ENCODE results near the gene FAAP100. TPM values are rescaled to one million over a fixed set of nuclear protein-coding genes. Genes with fewer than 3 reads are reported as not detected.

FAAP100 gene
- total RNA-seq, 2 donors from 2014 or later, result 27.8 to 50.4 TPM

GRCh38 chr17:81512562-81513371 lies 39.4 kb downstream of the FAAP100 start, which contains the start of gene ACTG1:
ACTG1 (minus strand) TSS chr17:81512799; CDS start chr17:81512354, 445 bp downstream.
- Histone ChIP-seq H3K4me3 (peak within 1 kb of the TSS; percentile 90 to 99), H3K9me3 (no peaks in the 10 kb centered on the region), H3K27me3 (no peaks in the 10 kb centered on the region), H3K27ac (peak within 1 kb of the TSS; percentile 99 to 100 (median 99)), H3K4me1 (peaks cover 52% of the 10 kb centered on the region), H3K36me3 (replicated peaks in 1 of 2; ENCODE audit: insufficient read depth in 1 of 2, low read depth in 2 of 2) (peaks cover 0 to 9% of the 10 kb centered on the region in 2 donors)
- peak; percentile 79 for ATAC-seq
- intact Hi-C loops (cut with DNase I), result no loop called here
- peak; percentile 94 to 97 (median 96) for DNase-seq
- 1% methylated on average over 69 of the region's 111 CpGs; no CpG with 5 or more reads in 1 of the 2 donors for WGBS, 2 donors
- TF ChIP-seq POLR2A (IDR thresholded peaks at IDR 0.05), result peak; percentile 99
- TF ChIP-seq CTCF (IDR thresholded peaks at IDR 0.05), result no peak

- Histone ChIP-seq H3K4me3 (peak overlapping the region; percentile 90 to 99), H3K27me3 (no peaks in the 10 kb centered on the region), H3K36me3 (replicated peaks in 1 of 2; ENCODE audit: insufficient read depth in 1 of 2, low read depth in 2 of 2) (peaks cover 0 to 9% of the 10 kb centered on the region in 2 donors), H3K27ac (peak overlapping the region; percentile 99 to 100 (median 99)), H3K4me1 (peaks cover 48% of the 10 kb centered on the region), H3K9me3 (no peaks in the 10 kb centered on the region)
- WGBS, 2 donors, result 0 to 1% methylated on average over 8 to 62 of the region's 62 CpGs
- DNase-seq (peak in 1 of 4 donors; percentile 24), ATAC-seq (peak; percentile 1)
- intact Hi-C loops (cut with DNase I), result no loop called here
- no peak for TF ChIP-seq CTCF (IDR thresholded peaks at IDR 0.05)
- TF ChIP-seq POLR2A (IDR thresholded peaks at IDR 0.05), result no peak
These were observed 40.2 kb downstream of the FAAP100 start for GRCh38 chr17:81511804-81512561.

- ATAC-seq, result no peak
- intact Hi-C loops (cut with DNase I), result no loop called here
- peak overlapping the region; percentile 99 to 100 (median 99) for H3K27ac ChIP-seq
These were observed 40.7 kb downstream of the FAAP100 start for GRCh38 chr17:81511554-81511803.

GRCh38 chr17:81510785-81511553 lies 41.2 kb downstream of the FAAP100 start:
- Histone ChIP-seq H3K27me3 (no peaks in the 10 kb centered on the region), H3K27ac (peak overlapping the region; percentile 13 to 100 (median 99)), H3K36me3 (replicated peaks in 1 of 2; ENCODE audit: insufficient read depth in 1 of 2, low read depth in 2 of 2) (peaks cover 0 to 9% of the 10 kb centered on the region in 2 donors), H3K4me3 (peak overlapping the region; percentile 90 to 99), H3K9me3 (no peaks in the 10 kb centered on the region), H3K4me1 (peaks cover 39% of the 10 kb centered on the region)
- ATAC-seq (no peak), DNase-seq (peak in 2 of 4 donors; percentile 37 to 44)
- WGBS, 2 donors, result 4% methylated on average over 8 to 48 of the region's 48 CpGs
- intact Hi-C loops (cut with DNase I), result no loop called here
- TF ChIP-seq CTCF (IDR thresholded peaks at IDR 0.05) (peak in 1 of 7 experiments; percentile 1), POLR2A (IDR thresholded peaks at IDR 0.05) (no peak)

More at GRCh38 chr17:81511554-81511803, 40.7 kb downstream of the FAAP100 start:
- H3K4me3 ChIP-seq, result peak overlapping the region; percentile 90 to 99
- no peaks in the 10 kb centered on the region for H3K27me3 ChIP-seq
- TF ChIP-seq POLR2A (IDR thresholded peaks at IDR 0.05), result no peak
- no peak for TF ChIP-seq CTCF (IDR thresholded peaks at IDR 0.05)
- H3K36me3 ChIP-seq (replicated peaks in 1 of 2; ENCODE audit: insufficient read depth in 1 of 2, low read depth in 2 of 2), result peaks cover 0 to 9% of the 10 kb centered on the region in 2 donors
- no peaks in the 10 kb centered on the region for H3K9me3 ChIP-seq
- peaks cover 44% of the 10 kb centered on the region for H3K4me1 ChIP-seq
- DNase-seq, result no peak
- 0 to 1% methylated on average over 5 to 9 of the region's 9 CpGs for WGBS, 2 donors

All from body of pancreas (tissue), 4 donors.